Endodermal cell (in vitro differentiated cells): ENCODE data around the gene SPATA21. TPM values are rescaled to one million over a fixed set of nuclear protein-coding genes. Genes with fewer than 3 reads are reported as not detected.

Source experiments
- DNase-seq: peaks from one replicate; pipeline ENCODE4 v3.0.0-alpha.2; 2017
- H3K27ac ChIP-seq: 2 replicates; pipeline ENCODE4 v1.5.1; 2013; ENCODE audit warnings: mild to moderate bottlenecking, low read depth, low read length, moderate library complexity
- H3K27me3 ChIP-seq: 2 replicates; pipeline ENCODE4 v1.6.1; 2013; ENCODE audit warnings: mild to moderate bottlenecking, low read length, moderate library complexity; ENCODE audit not compliant: insufficient read depth, control insufficient read depth, poor library complexity, severe bottlenecking
- H3K36me3 ChIP-seq: 2 replicates; pipeline ENCODE4 v1.7.0; 2013; ENCODE audit warnings: mild to moderate bottlenecking, low read length, moderate library complexity; ENCODE audit not compliant: control insufficient read depth, insufficient read depth
- H3K4me1 ChIP-seq: one replicate; pipeline ENCODE4 v1.7.0; 2013; ENCODE audit warnings: low read length; ENCODE audit not compliant: control insufficient read depth, insufficient read depth
- H3K4me3 ChIP-seq: 2 replicates; pipeline ENCODE4 v1.5.1; 2013; ENCODE audit warnings: mild to moderate bottlenecking, low read length, moderate library complexity
- H3K9ac ChIP-seq: 2 replicates; pipeline ENCODE4 v1.6.1; 2013; ENCODE audit warnings: mild to moderate bottlenecking, low read length, moderate library complexity; ENCODE audit not compliant: poor library complexity, severe bottlenecking; ENCODE audit errors: extremely low read depth
- H3K9me3 ChIP-seq: 2 replicates; pipeline ENCODE4 v1.6.1; 2013; ENCODE audit warnings: mild to moderate bottlenecking, low read length, moderate library complexity; ENCODE audit not compliant: control insufficient read depth
- H3K27ac Mint-ChIP-seq: 2 replicates; pipeline ENCODE4 v1.8.0; 2020; ENCODE audit warnings: mixed read lengths
- H3K27me3 Mint-ChIP-seq: 2 replicates; pipeline ENCODE4 v1.8.0; 2021; ENCODE audit warnings: mild to moderate bottlenecking, mixed read lengths; ENCODE audit not compliant: insufficient read depth
- H3K36me3 Mint-ChIP-seq: 2 replicates; pipeline ENCODE4 v1.8.0; 2020; ENCODE audit warnings: low read depth, mixed read lengths
- H3K4me1 Mint-ChIP-seq: 2 replicates; pipeline ENCODE4 v1.8.0; 2020; ENCODE audit warnings: mixed read lengths
- H3K4me3 Mint-ChIP-seq: 2 replicates; pipeline ENCODE4 v1.8.0; 2020; ENCODE audit warnings: mild to moderate bottlenecking, moderate library complexity, mixed read lengths
- H3K9me3 Mint-ChIP-seq: 2 replicates; pipeline ENCODE4 v1.8.0; 2020; ENCODE audit warnings: mild to moderate bottlenecking, mixed read lengths
- CTCF ChIP-seq: fragments of 200-600 bp; sonication (generic); conservative IDR thresholded peaks from 2 replicates; pipeline ENCODE4 v1.5.0; 2021; ENCODE audit warnings: antibody characterized with exemption, mild to moderate bottlenecking
- WGBS, 2 experiments: methylation state at CpG; one replicate each; pipeline versions ENCODE4 v1.1.5 to v1.1.7; 2013; ENCODE audit warnings: missing lambda C conversion rate in 2 of 2, mixed read lengths in 1 of 2; ENCODE audit not compliant: insufficient coverage in 1 of 2, insufficient read length in 1 of 2; 5-methylcytosine and 5-hydroxymethylcytosine counted together
- total RNA-seq, 2 donors: library from RNA; stranded (reverse); fragmentation: NEBNext Ultra II Directional in 1 of 2; extraction: Animal tissue kit (Norgen Biotek cat#: 25700) in 1 of 2; gene quantifications; 2 replicates in 1 of 2; 3 replicates in 1 of 2; pipeline ENCODE4 v1.2.1, GENCODE V29; 2021

The SPATA21 gene
- total RNA-seq, 2 donors from 2014 or later = not detected

- H3K27ac Mint-ChIP-seq = peak overlapping the region; percentile 19
- no peaks in the 10 kb centered on the region for H3K9me3 Mint-ChIP-seq
- Histone ChIP-seq H3K4me1 (peaks cover 2% of the 10 kb centered on the region), H3K27ac (no peak overlapping the region), H3K27me3 (no peaks in the 10 kb centered on the region), H3K4me3 (no peak overlapping the region), H3K9me3 (no peaks in the 10 kb centered on the region), H3K9ac (no peak overlapping the region), H3K36me3 (peaks cover 26% of the 10 kb centered on the region)
- no peak for TF ChIP-seq CTCF
- no peak overlapping the region for H3K4me3 Mint-ChIP-seq
- H3K27me3 Mint-ChIP-seq = no peaks in the 10 kb centered on the region
- H3K4me1 Mint-ChIP-seq = peaks cover 30% of the 10 kb centered on the region
- 83 to 93% methylated on average over 2 to 3 of the region's 3 CpGs for WGBS, 2 experiments
- H3K36me3 Mint-ChIP-seq = peaks cover 22% of the 10 kb centered on the region
- DNase-seq = no peak
These were observed 45.8 kb downstream of the SPATA21 start for GRCh38 chr1:16391411-16391810.

GRCh38 chr1:16387201-16388188 lies 49.7 kb downstream of the SPATA21 start:
- H3K9ac ChIP-seq = no peak overlapping the region
- H3K4me3 Mint-ChIP-seq = no peak overlapping the region
- 89 to 96% methylated on average over 7 to 14 of the region's 14 CpGs for WGBS, 2 experiments
- H3K9me3 ChIP-seq = no peaks in the 10 kb centered on the region
- H3K4me1 ChIP-seq = peaks cover 11% of the 10 kb centered on the region
- no peak for TF ChIP-seq CTCF
- peaks cover 2% of the 10 kb centered on the region for H3K36me3 Mint-ChIP-seq
- H3K9me3 Mint-ChIP-seq = no peaks in the 10 kb centered on the region
- DNase-seq = no peak
- H3K4me1 Mint-ChIP-seq = peaks cover 43% of the 10 kb centered on the region
- no peaks in the 10 kb centered on the region for H3K27me3 ChIP-seq
- no peaks in the 10 kb centered on the region for H3K36me3 ChIP-seq
- H3K27ac ChIP-seq = no peak overlapping the region
- no peak overlapping the region for H3K27ac Mint-ChIP-seq
- no peaks in the 10 kb centered on the region for H3K27me3 Mint-ChIP-seq
- H3K4me3 ChIP-seq = no peak overlapping the region

- 93 to 96% methylated on average over 3 to 5 of the region's 5 CpGs for WGBS, 2 experiments
- Mint-ChIP-seq H3K9me3 (no peaks in the 10 kb centered on the region), H3K4me3 (no peak overlapping the region), H3K4me1 (peaks cover 35% of the 10 kb centered on the region), H3K27me3 (no peaks in the 10 kb centered on the region), H3K27ac (no peak overlapping the region), H3K36me3 (peaks cover 3% of the 10 kb centered on the region)
- Histone ChIP-seq H3K36me3 (no peaks in the 10 kb centered on the region), H3K27ac (no peak overlapping the region), H3K9me3 (no peaks in the 10 kb centered on the region), H3K4me1 (peaks cover 9% of the 10 kb centered on the region), H3K27me3 (no peaks in the 10 kb centered on the region), H3K4me3 (no peak overlapping the region), H3K9ac (no peak overlapping the region)
- DNase-seq = no peak
- no peak for TF ChIP-seq CTCF
These were observed 50.6 kb downstream of the SPATA21 start for GRCh38 chr1:16386454-16387113.
